GM15510 (cell line): ENCODE results near the gene STAP1.

Experiments
- POLR2A ChIP-seq: IDR thresholded peaks from 3 replicates; pipeline ENCODE4 v1.6.1; 2011; ENCODE audit warnings: borderline replicate concordance; ENCODE audit not compliant: insufficient read length; ENCODE audit errors: extremely low read depth

The STAP1 gene

DNA sequence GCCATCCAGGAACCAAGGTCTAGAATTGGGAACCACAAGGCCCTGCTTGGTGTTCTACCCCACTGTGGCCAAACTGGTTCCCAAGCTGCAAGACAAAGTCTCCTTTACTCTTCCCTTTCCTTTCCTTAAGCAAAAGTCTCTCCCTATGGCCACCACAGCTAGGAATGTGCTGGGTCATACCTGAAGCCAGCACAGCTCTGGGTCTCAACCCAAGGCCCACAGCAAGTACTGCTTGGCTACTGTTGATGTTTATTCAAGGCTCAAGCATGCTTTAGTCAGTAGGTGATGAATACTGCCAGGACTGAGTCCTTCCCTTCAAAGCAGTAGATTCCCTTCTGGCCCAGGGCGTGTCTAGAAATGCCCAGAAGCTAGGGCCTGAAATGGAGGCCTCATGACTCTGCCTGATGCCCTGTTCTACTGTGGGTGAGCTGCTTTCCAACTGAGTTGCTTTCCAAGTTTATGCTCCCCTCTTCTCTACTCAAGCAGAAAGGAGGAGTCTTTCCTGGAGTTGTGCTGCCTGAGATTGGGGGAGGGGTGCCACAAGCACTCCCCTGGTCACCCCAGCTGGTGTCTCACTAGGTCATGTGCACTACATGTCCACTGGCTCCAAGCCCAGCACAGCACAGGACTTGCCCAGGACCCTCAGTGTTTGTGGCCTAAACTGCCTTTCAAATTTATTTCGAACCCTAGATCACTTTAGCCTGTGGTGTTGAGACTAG, 44.9 kb downstream of the STAP1 start:
- TF ChIP-seq POLR2A = no peak

DNA sequence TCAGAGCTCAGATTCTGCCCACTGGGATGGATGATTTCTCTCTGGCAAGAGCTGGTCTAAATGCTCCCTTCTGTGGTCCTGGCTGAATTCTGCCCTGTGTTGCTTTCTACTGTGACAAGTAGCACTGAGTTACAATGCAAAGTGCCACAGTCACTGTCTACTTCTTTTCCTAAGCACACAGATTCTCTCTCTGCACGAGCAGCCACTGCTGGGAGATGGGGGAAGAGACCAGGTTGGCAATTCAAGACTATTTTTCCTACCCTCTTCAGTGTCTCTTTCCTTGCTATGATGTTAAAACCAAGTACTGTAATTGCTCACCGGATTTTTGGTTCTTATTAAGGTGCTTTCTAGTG, 45.5 kb downstream of the STAP1 start:
- no peak for TF ChIP-seq POLR2A

GRCh38 chr4:67604749-67605148, 46.2 kb downstream of the STAP1 start:
- no peak for TF ChIP-seq POLR2A

GRCh38 chr4:67608027-67608426, 49.5 kb downstream of the STAP1 start:
- no peak for TF ChIP-seq POLR2A

DNA sequence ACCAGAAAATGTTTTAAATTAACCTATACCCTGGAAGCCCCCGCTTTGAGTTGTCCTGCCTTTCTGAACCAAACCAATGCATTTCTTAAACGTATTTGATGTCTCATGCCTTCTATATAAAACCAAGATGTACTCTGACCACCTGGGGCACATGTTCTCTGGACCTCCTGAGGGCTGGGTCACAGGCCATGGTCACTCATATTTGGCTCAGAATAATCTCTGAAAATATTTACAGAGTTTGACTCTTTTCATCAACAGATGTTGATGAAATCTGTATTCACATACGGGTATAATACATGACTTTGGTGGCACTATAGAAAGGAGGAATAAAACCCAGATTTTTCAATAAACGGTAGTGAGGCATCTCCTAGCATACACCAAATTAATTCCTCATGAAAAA, 55.7 kb downstream of the STAP1 start:
- no peak for TF ChIP-seq POLR2A

- no peak for TF ChIP-seq POLR2A
Measured at GRCh38 chr4:67615119-67615518, 56.6 kb downstream of the STAP1 start.

DNA sequence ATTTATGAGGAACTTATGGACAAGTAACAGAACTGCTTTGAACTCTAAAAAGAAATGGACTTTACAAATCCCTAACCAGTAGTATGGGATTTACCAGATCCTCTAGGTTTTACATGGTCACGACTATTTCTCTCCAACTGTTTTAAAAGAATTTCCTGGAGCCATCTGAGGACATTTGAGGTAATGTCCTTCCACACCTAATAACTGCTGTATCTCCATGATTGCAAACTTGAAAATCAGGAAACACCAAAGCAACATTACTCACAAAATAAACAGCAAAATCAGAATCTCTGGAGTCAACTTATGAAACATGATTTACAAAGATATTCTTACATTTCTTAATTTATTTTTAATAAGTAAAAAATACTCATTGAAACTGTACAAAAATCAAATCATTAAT, 58.0 kb downstream of the STAP1 start:
- no peak for TF ChIP-seq POLR2A

GRCh38 chr4:67624939-67625338, 66.4 kb downstream of the STAP1 start:
- TF ChIP-seq POLR2A = no peak

GRCh38 chr4:67632492-67632891, 74.0 kb downstream of the STAP1 start:
- no peak for TF ChIP-seq POLR2A

- TF ChIP-seq POLR2A = no peak
Measured at GRCh38 chr4:67634741-67635140, 76.2 kb downstream of the STAP1 start.

- no peak for TF ChIP-seq POLR2A
Measured at GRCh38 chr4:67635331-67635730, 76.8 kb downstream of the STAP1 start.

GRCh38 chr4:67638136-67638535, 79.6 kb downstream of the STAP1 start:
- no peak for TF ChIP-seq POLR2A

DNA sequence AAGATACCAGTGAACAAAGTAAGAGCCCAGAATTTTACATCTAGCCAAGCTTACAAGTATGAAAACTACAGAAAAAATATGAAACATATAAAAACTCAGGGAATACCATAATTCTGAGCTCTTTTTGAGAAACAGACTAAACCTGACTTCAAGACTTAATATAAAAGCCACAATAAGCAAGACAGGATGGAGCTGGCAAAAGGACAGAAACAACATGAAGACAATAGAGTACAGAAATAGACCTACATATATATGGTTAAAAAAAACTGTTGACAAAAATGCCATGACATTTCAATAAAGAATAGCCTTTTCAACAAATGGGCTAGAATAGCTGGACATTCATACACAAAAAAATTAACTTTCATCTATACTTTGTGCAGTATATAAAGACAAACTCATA, 93.0 kb downstream of the STAP1 start:
- TF ChIP-seq POLR2A = no peak
